ENCODE data around the gene LRRC8D.

- no peak for TF ChIP-seq CTCF (IDR thresholded peaks at IDR 0.05)
- TF ChIP-seq EP300 (IDR thresholded peaks at IDR 0.05): no peak
- no peak for TF ChIP-seq POLR2A (IDR thresholded peaks at IDR 0.05)
These were observed 125.1 kb downstream of the LRRC8D start for GRCh38 chr1:89945852-89946476.

Measured in ovary (tissue), 3 donors.